Right atrium auricular region (tissue), 2 donors: ENCODE measurements around the gene LHX1. TPM values are rescaled to one million over a fixed set of nuclear protein-coding genes. Genes with fewer than 3 reads are reported as not detected.

Experiments
- DNase-seq: peaks from one replicate; pipeline ENCODE4 v3.0.0-alpha.2; 2019; ENCODE audit warnings: low spot score
- H3K27ac ChIP-seq, 2 donors: fragments of 200-600 bp; sonication (generic); 1 replicate in 1 of 2; 2 replicates in 1 of 2; pipeline ENCODE4 v1.5.1; 2016 to 2019
- H3K27me3 ChIP-seq, 2 donors: fragments of 200-600 bp; sonication (generic); one replicate each; pipeline versions ENCODE4 v1.5.1 to v1.6.0; 2017 to 2019
- H3K36me3 ChIP-seq: fragments of 200-600 bp; sonication (generic); one replicate; pipeline ENCODE4 v1.5.1; 2016
- H3K4me1 ChIP-seq, 2 donors: fragments of 200-600 bp; sonication (generic); one replicate each; pipeline versions ENCODE4 v1.5.1 to v1.6.0; 2017 to 2019
- H3K4me3 ChIP-seq, 2 donors: fragments of 200-600 bp; sonication (generic); 1 replicate in 1 of 2; 2 replicates in 1 of 2; pipeline ENCODE4 v1.5.1; 2017 to 2019; ENCODE audit warnings: mild to moderate bottlenecking in 1 of 2, moderate library complexity in 1 of 2
- H3K9me3 ChIP-seq, 2 donors: fragments of 200-600 bp; sonication (generic); one replicate each; pipeline ENCODE4 v1.5.1; 2019
- CTCF ChIP-seq, 2 donors: fragments of 200-600 bp; sonication (generic); IDR thresholded peaks; one replicate each; pipeline ENCODE4 v1.5.1; 2019; ENCODE audit warnings: antibody characterized with exemption in 2 of 2
- total RNA-seq, 2 donors: library from RNA; depleted of rRNA; stranded (reverse); fragments of >200 nt; gene quantifications; one replicate each; pipeline ENCODE4 v1.1.0, GENCODE V29; 2016

Gene LHX1
- total RNA-seq, result not detected

GRCh38 chr17:36937001-36937958 is at the start of gene LHX1:
Gene LHX1 (plus strand): TSS chr17:36937475. CDS start chr17:36938198, 723 bp downstream.
- no peak for DNase-seq
- TF ChIP-seq CTCF (IDR thresholded peaks at IDR 0.05), result no peak
- Histone ChIP-seq H3K27me3 (peaks cover 86 to 97% of the 10 kb centered on the region in 2 donors), H3K36me3 (no peaks in the 10 kb centered on the region), H3K4me3 (peak within 1 kb of the TSS in 1 of 2 donors; percentile 28), H3K4me1 (peaks cover 0 to 78% of the 10 kb centered on the region in 2 donors), H3K9me3 (no peaks in the 10 kb centered on the region), H3K27ac (no peak within 1 kb of the TSS)

GRCh38 chr17:36888236-36888951 is 48.9 kb upstream of the LHX1 start:
- Histone ChIP-seq H3K27me3 (peaks cover 0 to 10% of the 10 kb centered on the region in 2 donors), H3K36me3 (no peaks in the 10 kb centered on the region), H3K27ac (no peak overlapping the region), H3K9me3 (no peaks in the 10 kb centered on the region), H3K4me3 (no peak overlapping the region), H3K4me1 (no peaks in the 10 kb centered on the region)
- DNase-seq, result no peak
- TF ChIP-seq CTCF (IDR thresholded peaks at IDR 0.05), result no peak

GRCh38 chr17:36889770-36890349 is 47.4 kb upstream of the LHX1 start:
- Histone ChIP-seq H3K27me3 (no peaks in the 10 kb centered on the region), H3K36me3 (no peaks in the 10 kb centered on the region), H3K27ac (no peak overlapping the region), H3K4me1 (no peaks in the 10 kb centered on the region), H3K9me3 (no peaks in the 10 kb centered on the region), H3K4me3 (no peak overlapping the region)
- TF ChIP-seq CTCF (IDR thresholded peaks at IDR 0.05), result no peak
- DNase-seq, result no peak

GRCh38 chr17:36890398-36891168 is 46.7 kb upstream of the LHX1 start:
- H3K4me3 ChIP-seq, result no peak overlapping the region
- no peaks in the 10 kb centered on the region for H3K4me1 ChIP-seq
- no peaks in the 10 kb centered on the region for H3K9me3 ChIP-seq
- no peak for TF ChIP-seq CTCF (IDR thresholded peaks at IDR 0.05)
- no peaks in the 10 kb centered on the region for H3K27me3 ChIP-seq
- H3K36me3 ChIP-seq, result no peaks in the 10 kb centered on the region
- no peak for DNase-seq
- no peak overlapping the region for H3K27ac ChIP-seq

GRCh38 chr17:36892112-36892838 is 45.0 kb upstream of the LHX1 start:
- DNase-seq, result no peak
- no peak overlapping the region for H3K27ac ChIP-seq
- no peaks in the 10 kb centered on the region for H3K9me3 ChIP-seq
- no peaks in the 10 kb centered on the region for H3K36me3 ChIP-seq
- no peak for TF ChIP-seq CTCF (IDR thresholded peaks at IDR 0.05)
- no peaks in the 10 kb centered on the region for H3K4me1 ChIP-seq
- no peak overlapping the region for H3K4me3 ChIP-seq
- no peaks in the 10 kb centered on the region for H3K27me3 ChIP-seq
